Uterus (tissue), 4 donors: Measurements from ENCODE around the gene GPX1. TPM values are rescaled to one million over a fixed set of nuclear protein-coding genes. Genes with fewer than 3 reads are reported as not detected.

Experiments used
- DNase-seq, 2 donors: peaks; one replicate each; pipeline ENCODE4 v3.0.0-alpha.2; 2019 to 2020
- H3K27ac ChIP-seq, 2 donors: fragments of 200-600 bp; sonication (generic); 1 replicate in 1 of 2; 2 replicates in 1 of 2; pipeline ENCODE4 v1.5.1; 2016 to 2018
- H3K27me3 ChIP-seq, 2 donors: fragments of 200-600 bp; sonication (generic); one replicate each; pipeline ENCODE4 v1.5.1; 2018 to 2019; ENCODE audit warnings: control low read depth in 1 of 2
- H3K36me3 ChIP-seq, 2 donors: fragments of 200-600 bp; sonication (generic); one replicate each; pipeline ENCODE4 v1.5.1; 2019; ENCODE audit warnings: control low read depth in 1 of 2
- H3K4me1 ChIP-seq, 2 donors: fragments of 200-600 bp; sonication (generic); one replicate each; pipeline ENCODE4 v1.5.1; 2018 to 2019; ENCODE audit warnings: control low read depth in 1 of 2
- H3K4me3 ChIP-seq, 2 donors: fragments of 200-600 bp; sonication (generic); 1 replicate in 1 of 2; 2 replicates in 1 of 2; pipeline ENCODE4 v1.5.1; 2018 to 2019; ENCODE audit warnings: mild to moderate bottlenecking in 1 of 2
- H3K9me3 ChIP-seq, 2 donors: fragments of 200-600 bp; sonication (generic); one replicate each; pipeline ENCODE4 v1.5.1; 2019; ENCODE audit warnings: control low read depth in 1 of 2
- CTCF ChIP-seq, 4 experiments: fragments of 200-600 bp in 2 of 4; fragments of 450-650 bp in 2 of 4; sonication (generic) in 2 of 4; IDR thresholded peaks; one replicate each; pipeline ENCODE4 v1.5.1; 2016 to 2019; ENCODE audit warnings: antibody characterized with exemption in 4 of 4, mild to moderate bottlenecking in 2 of 4, moderate library complexity in 1 of 4
- POLR2A ChIP-seq, 2 donors: fragments of 450-650 bp; IDR thresholded peaks; one replicate each; pipeline ENCODE4 v1.6.1; 2016; ENCODE audit warnings: antibody characterized with exemption in 2 of 2, mild to moderate bottlenecking in 1 of 2, moderate library complexity in 1 of 2
- intact Hi-C: fragments of 100-400 bp; cut with DNase I; formaldehyde crosslinking; loops from one replicate; pipeline ENCODE4 v1.15.1; 2023; ENCODE audit warnings: low total_unique reads
- total RNA-seq, 4 donors: library from RNA; depleted of rRNA in 3 of 4; stranded (reverse); fragments of >200 nt in 3 of 4; gene quantifications; one replicate each; pipeline versions ENCODE4 v1.1.0 to v1.2.4, GENCODE V29; 2014 to 2023
- donor health status: DM: yes; HTN: yes; CAD: no.

Gene GPX1
- total RNA-seq, 4 donors from 2014 or later: 40.2 to 450 (median 81.2) TPM

- no peak overlapping the region for H3K4me3 ChIP-seq
- no peaks in the 10 kb centered on the region for H3K27me3 ChIP-seq
- no peak overlapping the region for H3K27ac ChIP-seq
- H3K4me1 ChIP-seq: no peaks in the 10 kb centered on the region
- no peak for TF ChIP-seq POLR2A (IDR thresholded peaks at IDR 0.05)
- TF ChIP-seq CTCF (IDR thresholded peaks at IDR 0.05): peak in 1 of 4 experiments; percentile 6
- DNase-seq: no peak
- no peaks in the 10 kb centered on the region for H3K9me3 ChIP-seq
- intact Hi-C loops: no loop called here
- no peaks in the 10 kb centered on the region for H3K36me3 ChIP-seq
Observed at GRCh38 chr3:49327485-49327884, 30.7 kb downstream of the GPX1 start.

GRCh38 chr3:49324768-49325167 is 33.4 kb downstream of the GPX1 start:
- intact Hi-C loops: no loop called here
- no peaks in the 10 kb centered on the region for H3K36me3 ChIP-seq
- no peaks in the 10 kb centered on the region for H3K4me1 ChIP-seq
- no peak for DNase-seq
- TF ChIP-seq POLR2A (IDR thresholded peaks at IDR 0.05) (no peak), CTCF (IDR thresholded peaks at IDR 0.05) (no peak)
- no peaks in the 10 kb centered on the region for H3K27me3 ChIP-seq
- H3K27ac ChIP-seq: no peak overlapping the region
- H3K4me3 ChIP-seq: no peak overlapping the region
- H3K9me3 ChIP-seq: no peaks in the 10 kb centered on the region

GRCh38 chr3:49316696-49317457 is 41.3 kb downstream of the GPX1 start:
- Histone ChIP-seq H3K9me3 (no peaks in the 10 kb centered on the region), H3K27ac (no peak overlapping the region), H3K4me1 (no peaks in the 10 kb centered on the region), H3K27me3 (no peaks in the 10 kb centered on the region), H3K36me3 (no peaks in the 10 kb centered on the region), H3K4me3 (no peak overlapping the region)
- intact Hi-C loops: no loop called here
- peak in 1 of 2 donors; percentile 51 for DNase-seq
- TF ChIP-seq POLR2A (IDR thresholded peaks at IDR 0.05) (no peak), CTCF (IDR thresholded peaks at IDR 0.05) (no peak)

GRCh38 chr3:49313896-49314688 is 44.1 kb downstream of the GPX1 start:
- no peaks in the 10 kb centered on the region for H3K4me1 ChIP-seq
- intact Hi-C loops: no loop called here
- TF ChIP-seq CTCF (IDR thresholded peaks at IDR 0.05) (no peak), POLR2A (IDR thresholded peaks at IDR 0.05) (no peak)
- no peak for DNase-seq
- no peaks in the 10 kb centered on the region for H3K27me3 ChIP-seq
- H3K27ac ChIP-seq: no peak overlapping the region
- H3K4me3 ChIP-seq: no peak overlapping the region
- H3K36me3 ChIP-seq: no peaks in the 10 kb centered on the region
- H3K9me3 ChIP-seq: no peaks in the 10 kb centered on the region

GRCh38 chr3:49311283-49311682 is 46.9 kb downstream of the GPX1 start:
- intact Hi-C loops: no loop called here
- Histone ChIP-seq H3K36me3 (no peaks in the 10 kb centered on the region), H3K27ac (no peak overlapping the region), H3K9me3 (no peaks in the 10 kb centered on the region), H3K4me1 (no peaks in the 10 kb centered on the region), H3K4me3 (no peak overlapping the region), H3K27me3 (no peaks in the 10 kb centered on the region)
- DNase-seq: no peak
- no peak for TF ChIP-seq CTCF (IDR thresholded peaks at IDR 0.05)
- TF ChIP-seq POLR2A (IDR thresholded peaks at IDR 0.05): no peak
